ENCODE data around the gene GPS1.

Gene GPS1

DNA sequence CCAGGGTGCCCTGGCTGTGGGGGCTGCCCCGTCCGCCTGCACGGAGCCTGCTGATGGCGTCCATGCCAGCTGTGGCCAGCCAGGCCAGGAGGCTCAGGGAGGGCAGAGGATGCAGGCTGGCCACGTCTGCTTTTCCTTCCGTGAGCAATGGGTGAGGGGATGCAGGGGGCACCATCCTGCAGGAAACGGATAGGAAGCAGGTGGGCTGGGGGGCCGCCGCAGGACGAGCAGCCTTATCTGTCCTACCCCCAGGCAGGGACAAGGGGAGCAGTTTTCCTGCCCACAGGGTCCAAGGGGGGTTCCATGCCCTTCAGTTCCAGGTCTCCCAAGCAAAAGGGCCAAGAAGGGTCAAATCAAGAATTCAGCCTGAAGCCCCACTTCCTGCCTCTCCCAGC, 7.2 kb downstream of the GPS1 start (continued):
- TF ChIP-seq, protein P1, sequence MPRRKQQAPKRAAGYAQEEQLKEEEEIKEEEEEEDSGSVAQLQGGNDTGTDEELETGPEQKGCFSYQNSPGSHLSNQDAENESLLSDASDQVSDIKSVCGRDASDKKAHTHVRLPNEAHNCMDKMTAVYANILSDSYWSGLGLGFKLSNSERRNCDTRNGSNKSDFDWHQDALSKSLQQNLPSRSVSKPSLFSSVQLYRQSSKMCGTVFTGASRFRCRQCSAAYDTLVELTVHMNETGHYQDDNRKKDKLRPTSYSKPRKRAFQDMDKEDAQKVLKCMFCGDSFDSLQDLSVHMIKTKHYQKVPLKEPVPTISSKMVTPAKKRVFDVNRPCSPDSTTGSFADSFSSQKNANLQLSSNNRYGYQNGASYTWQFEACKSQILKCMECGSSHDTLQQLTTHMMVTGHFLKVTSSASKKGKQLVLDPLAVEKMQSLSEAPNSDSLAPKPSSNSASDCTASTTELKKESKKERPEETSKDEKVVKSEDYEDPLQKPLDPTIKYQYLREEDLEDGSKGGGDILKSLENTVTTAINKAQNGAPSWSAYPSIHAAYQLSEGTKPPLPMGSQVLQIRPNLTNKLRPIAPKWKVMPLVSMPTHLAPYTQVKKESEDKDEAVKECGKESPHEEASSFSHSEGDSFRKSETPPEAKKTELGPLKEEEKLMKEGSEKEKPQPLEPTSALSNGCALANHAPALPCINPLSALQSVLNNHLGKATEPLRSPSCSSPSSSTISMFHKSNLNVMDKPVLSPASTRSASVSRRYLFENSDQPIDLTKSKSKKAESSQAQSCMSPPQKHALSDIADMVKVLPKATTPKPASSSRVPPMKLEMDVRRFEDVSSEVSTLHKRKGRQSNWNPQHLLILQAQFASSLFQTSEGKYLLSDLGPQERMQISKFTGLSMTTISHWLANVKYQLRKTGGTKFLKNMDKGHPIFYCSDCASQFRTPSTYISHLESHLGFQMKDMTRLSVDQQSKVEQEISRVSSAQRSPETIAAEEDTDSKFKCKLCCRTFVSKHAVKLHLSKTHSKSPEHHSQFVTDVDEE (CRISPR knock-in tag; IDR thresholded peaks at IDR 0.05), result no peak
- TF ChIP-seq ZNF565 (CRISPR knock-in tag; conservative IDR thresholded peaks at IDR 0.05; ENCODE audit: low read depth) (no peak), CREB5 (CRISPR knock-in tag; IDR thresholded peaks at IDR 0.05; ENCODE audit: low read depth) (no peak), OSR1 (CRISPR knock-in tag; IDR thresholded peaks at IDR 0.05) (no peak), PPARA (CRISPR knock-in tag; IDR thresholded peaks at IDR 0.05; ENCODE audit: borderline replicate concordance) (no peak), ZNF8 (CRISPR knock-in tag; IDR thresholded peaks at IDR 0.05) (no peak)

DNA sequence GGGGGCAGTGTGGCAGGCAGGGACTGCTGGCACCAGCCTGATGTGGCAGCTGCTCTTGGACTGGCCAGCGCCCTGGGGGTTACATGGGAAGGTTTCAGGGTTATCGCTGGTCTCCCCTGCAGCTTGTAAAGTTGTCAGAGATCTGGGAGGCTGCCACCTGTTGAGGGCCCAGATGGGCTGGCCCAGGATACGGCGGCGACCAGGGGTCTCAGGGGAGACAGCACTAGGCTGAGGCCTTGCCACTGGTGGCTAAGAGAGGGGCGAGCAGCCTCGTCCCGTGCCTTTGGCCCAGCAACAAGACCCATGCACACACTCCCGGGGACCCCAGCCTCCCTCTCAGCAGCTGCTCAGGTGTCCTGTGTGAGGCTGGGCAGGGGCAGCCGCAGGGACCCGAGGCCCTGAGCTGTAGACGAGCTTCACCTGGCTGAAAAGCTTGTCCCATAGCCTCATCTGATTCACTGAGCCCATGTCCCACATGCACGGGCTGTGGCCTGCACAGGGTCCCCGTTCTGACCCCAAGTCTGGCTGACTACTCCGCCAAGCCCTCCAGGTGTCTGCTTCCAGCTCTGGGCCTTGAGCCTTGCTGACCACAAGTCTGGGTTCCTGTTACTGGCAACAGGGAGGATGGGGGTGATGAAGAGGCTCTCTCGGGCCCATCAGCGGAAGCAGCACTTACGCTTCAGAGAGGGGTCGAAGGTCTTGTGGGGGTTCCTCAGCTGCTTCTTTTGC, 7.7 kb downstream of the GPS1 start:
- peak; percentile 2 for ATAC-seq

GRCh38 chr17:82060001-82060380, 8.3 kb downstream of the GPS1 start:
- TF ChIP-seq ZNF8 (CRISPR knock-in tag; IDR thresholded peaks at IDR 0.05), result no peak
- TF ChIP-seq OSR1 (CRISPR knock-in tag; IDR thresholded peaks at IDR 0.05), result no peak
- no peak for TF ChIP-seq BACH2 (CRISPR knock-in tag; IDR thresholded peaks at IDR 0.05; ENCODE audit: borderline replicate concordance)
- no peak for TF ChIP-seq ZNF70 (CRISPR knock-in tag; IDR thresholded peaks at IDR 0.05)
- TF ChIP-seq ZC3H10 (CRISPR knock-in tag; IDR thresholded peaks at IDR 0.05), result no peak
- TF ChIP-seq CSDC2 (CRISPR knock-in tag; IDR thresholded peaks at IDR 0.05), result no peak
- no peak for TF ChIP-seq PPARA (CRISPR knock-in tag; IDR thresholded peaks at IDR 0.05; ENCODE audit: borderline replicate concordance)
- TF ChIP-seq GLIS3 (CRISPR knock-in tag; IDR thresholded peaks at IDR 0.05), result no peak
- TF ChIP-seq TCF4 (CRISPR knock-in tag; IDR thresholded peaks at IDR 0.05; ENCODE audit: borderline replicate concordance), result no peak
- no peak for TF ChIP-seq ZNF565 (CRISPR knock-in tag; conservative IDR thresholded peaks at IDR 0.05; ENCODE audit: low read depth)
- TF ChIP-seq, protein P1 (CRISPR knock-in tag; IDR thresholded peaks at IDR 0.05), result no peak
- peak; percentile 1; the same call in 2 of the 3 replicates for ATAC-seq

More for the DNA sequence above, 7.7 kb downstream of the GPS1 start:
- TF ChIP-seq ZNF70 (CRISPR knock-in tag; IDR thresholded peaks at IDR 0.05), result no peak
- TF ChIP-seq ARNTL (CRISPR knock-in tag; IDR thresholded peaks at IDR 0.05; ENCODE audit: borderline replicate concordance, low read depth), result no peak
- no peak for TF ChIP-seq CREB5 (CRISPR knock-in tag; IDR thresholded peaks at IDR 0.05; ENCODE audit: low read depth)
- TF ChIP-seq CSDC2 (CRISPR knock-in tag; IDR thresholded peaks at IDR 0.05), result no peak
- TF ChIP-seq ZNF565 (CRISPR knock-in tag; conservative IDR thresholded peaks at IDR 0.05; ENCODE audit: low read depth), result no peak
- no peak for TF ChIP-seq RARB (CRISPR knock-in tag; IDR thresholded peaks at IDR 0.05)
- no peak for TF ChIP-seq TCF4 (CRISPR knock-in tag; IDR thresholded peaks at IDR 0.05; ENCODE audit: borderline replicate concordance)
- TF ChIP-seq, protein P1 (CRISPR knock-in tag; IDR thresholded peaks at IDR 0.05), result no peak
- no peak for TF ChIP-seq CSRNP3 (CRISPR knock-in tag; IDR thresholded peaks at IDR 0.05)
